ENCODE data around the gene P2RY4. TPM values are rescaled to one million over a fixed set of nuclear protein-coding genes. Genes with fewer than 3 reads are reported as not detected.

P2RY4 gene
- total and polyA plus RNA-seq, 2 of the 8 experiments (the other 6 are each of a cell fraction or from before 2014, with no cell fraction given): 0.38 TPM; not detected in 1

DNA sequence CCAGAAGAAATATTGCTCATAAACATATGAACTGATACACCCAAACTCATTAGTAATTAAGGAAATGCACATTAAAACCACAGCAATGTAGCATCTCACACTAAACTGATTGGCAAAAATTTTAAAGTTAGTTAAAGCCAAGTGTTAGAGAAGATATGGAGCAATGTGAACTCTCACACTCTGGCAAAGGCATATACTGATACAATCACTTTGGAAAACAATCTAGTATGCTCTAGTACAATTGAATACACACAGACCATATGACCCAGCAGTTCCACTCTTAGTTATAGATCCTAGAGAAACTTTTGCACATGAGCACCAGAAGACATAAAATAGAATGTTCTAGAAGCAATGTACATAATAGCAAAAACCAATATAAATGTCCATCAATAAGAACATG lies 34.0 kb downstream of the P2RY4 start (continued):
- TF ChIP-seq RNF2 (IDR thresholded peaks at IDR 0.05; ENCODE audit: borderline replicate concordance, low read depth, low read length, missing control alignments, poor library complexity, severe bottlenecking): no peak
- no peak for TF ChIP-seq BRCA1 (IDR thresholded peaks at IDR 0.05; ENCODE audit: low read depth, low read length)
- TF ChIP-seq, protein P1, sequence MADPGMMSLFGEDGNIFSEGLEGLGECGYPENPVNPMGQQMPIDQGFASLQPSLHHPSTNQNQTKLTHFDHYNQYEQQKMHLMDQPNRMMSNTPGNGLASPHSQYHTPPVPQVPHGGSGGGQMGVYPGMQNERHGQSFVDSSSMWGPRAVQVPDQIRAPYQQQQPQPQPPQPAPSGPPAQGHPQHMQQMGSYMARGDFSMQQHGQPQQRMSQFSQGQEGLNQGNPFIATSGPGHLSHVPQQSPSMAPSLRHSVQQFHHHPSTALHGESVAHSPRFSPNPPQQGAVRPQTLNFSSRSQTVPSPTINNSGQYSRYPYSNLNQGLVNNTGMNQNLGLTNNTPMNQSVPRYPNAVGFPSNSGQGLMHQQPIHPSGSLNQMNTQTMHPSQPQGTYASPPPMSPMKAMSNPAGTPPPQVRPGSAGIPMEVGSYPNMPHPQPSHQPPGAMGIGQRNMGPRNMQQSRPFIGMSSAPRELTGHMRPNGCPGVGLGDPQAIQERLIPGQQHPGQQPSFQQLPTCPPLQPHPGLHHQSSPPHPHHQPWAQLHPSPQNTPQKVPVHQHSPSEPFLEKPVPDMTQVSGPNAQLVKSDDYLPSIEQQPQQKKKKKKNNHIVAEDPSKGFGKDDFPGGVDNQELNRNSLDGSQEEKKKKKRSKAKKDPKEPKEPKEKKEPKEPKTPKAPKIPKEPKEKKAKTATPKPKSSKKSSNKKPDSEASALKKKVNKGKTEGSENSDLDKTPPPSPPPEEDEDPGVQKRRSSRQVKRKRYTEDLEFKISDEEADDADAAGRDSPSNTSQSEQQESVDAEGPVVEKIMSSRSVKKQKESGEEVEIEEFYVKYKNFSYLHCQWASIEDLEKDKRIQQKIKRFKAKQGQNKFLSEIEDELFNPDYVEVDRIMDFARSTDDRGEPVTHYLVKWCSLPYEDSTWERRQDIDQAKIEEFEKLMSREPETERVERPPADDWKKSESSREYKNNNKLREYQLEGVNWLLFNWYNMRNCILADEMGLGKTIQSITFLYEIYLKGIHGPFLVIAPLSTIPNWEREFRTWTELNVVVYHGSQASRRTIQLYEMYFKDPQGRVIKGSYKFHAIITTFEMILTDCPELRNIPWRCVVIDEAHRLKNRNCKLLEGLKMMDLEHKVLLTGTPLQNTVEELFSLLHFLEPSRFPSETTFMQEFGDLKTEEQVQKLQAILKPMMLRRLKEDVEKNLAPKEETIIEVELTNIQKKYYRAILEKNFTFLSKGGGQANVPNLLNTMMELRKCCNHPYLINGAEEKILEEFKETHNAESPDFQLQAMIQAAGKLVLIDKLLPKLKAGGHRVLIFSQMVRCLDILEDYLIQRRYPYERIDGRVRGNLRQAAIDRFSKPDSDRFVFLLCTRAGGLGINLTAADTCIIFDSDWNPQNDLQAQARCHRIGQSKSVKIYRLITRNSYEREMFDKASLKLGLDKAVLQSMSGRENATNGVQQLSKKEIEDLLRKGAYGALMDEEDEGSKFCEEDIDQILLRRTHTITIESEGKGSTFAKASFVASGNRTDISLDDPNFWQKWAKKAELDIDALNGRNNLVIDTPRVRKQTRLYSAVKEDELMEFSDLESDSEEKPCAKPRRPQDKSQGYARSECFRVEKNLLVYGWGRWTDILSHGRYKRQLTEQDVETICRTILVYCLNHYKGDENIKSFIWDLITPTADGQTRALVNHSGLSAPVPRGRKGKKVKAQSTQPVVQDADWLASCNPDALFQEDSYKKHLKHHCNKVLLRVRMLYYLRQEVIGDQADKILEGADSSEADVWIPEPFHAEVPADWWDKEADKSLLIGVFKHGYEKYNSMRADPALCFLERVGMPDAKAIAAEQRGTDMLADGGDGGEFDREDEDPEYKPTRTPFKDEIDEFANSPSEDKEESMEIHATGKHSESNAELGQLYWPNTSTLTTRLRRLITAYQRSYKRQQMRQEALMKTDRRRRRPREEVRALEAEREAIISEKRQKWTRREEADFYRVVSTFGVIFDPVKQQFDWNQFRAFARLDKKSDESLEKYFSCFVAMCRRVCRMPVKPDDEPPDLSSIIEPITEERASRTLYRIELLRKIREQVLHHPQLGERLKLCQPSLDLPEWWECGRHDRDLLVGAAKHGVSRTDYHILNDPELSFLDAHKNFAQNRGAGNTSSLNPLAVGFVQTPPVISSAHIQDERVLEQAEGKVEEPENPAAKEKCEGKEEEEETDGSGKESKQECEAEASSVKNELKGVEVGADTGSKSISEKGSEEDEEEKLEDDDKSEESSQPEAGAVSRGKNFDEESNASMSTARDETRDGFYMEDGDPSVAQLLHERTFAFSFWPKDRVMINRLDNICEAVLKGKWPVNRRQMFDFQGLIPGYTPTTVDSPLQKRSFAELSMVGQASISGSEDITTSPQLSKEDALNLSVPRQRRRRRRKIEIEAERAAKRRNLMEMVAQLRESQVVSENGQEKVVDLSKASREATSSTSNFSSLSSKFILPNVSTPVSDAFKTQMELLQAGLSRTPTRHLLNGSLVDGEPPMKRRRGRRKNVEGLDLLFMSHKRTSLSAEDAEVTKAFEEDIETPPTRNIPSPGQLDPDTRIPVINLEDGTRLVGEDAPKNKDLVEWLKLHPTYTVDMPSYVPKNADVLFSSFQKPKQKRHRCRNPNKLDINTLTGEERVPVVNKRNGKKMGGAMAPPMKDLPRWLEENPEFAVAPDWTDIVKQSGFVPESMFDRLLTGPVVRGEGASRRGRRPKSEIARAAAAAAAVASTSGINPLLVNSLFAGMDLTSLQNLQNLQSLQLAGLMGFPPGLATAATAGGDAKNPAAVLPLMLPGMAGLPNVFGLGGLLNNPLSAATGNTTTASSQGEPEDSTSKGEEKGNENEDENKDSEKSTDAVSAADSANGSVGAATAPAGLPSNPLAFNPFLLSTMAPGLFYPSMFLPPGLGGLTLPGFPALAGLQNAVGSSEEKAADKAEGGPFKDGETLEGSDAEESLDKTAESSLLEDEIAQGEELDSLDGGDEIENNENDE (IDR thresholded peaks at IDR 0.05; ENCODE audit: insufficient replicate concordance, low read length): no peak
- TF ChIP-seq RAD21 (IDR thresholded peaks at IDR 0.05 in 1 of 2, conservative IDR thresholded peaks at IDR 0.05 in 1 of 2; ENCODE audit: low read depth in 2 of 2, low read length in 2 of 2): no peak
- no peak for TF ChIP-seq RXRA (IDR thresholded peaks at IDR 0.05; ENCODE audit: insufficient read depth, low read depth, low read length)
- no peak for TF ChIP-seq JUND (IDR thresholded peaks at IDR 0.05; ENCODE audit: low read length)
